ENCODE results near the gene CARD9. TPM values are rescaled to one million over a fixed set of nuclear protein-coding genes. Genes with fewer than 3 reads are reported as not detected.

CARD9 gene
- total RNA-seq, 5 donors from 2014 or later (not counting 1 experiment from before 2014, with no cell fraction given): 0.43 to 1.4 (median 0.76) TPM

DNA sequence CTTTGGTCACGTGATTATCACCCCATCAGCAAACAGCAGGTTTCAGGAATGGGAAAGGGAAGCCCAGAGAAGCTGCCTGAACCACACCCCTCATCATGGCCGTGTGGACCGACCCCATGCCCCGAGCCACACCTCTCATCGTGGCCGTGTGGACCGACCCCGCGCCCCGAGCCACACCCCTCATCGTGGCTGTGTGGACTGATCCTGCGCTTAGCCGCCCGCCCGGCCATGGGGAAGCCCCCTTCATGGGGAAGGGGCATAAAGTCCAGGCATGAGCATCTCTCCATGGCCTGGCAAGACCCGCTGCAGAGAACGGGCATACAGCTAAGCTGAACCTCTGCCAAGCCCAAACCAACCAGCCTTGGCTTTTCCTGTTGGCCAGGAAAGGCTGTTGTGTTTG lies 20.1 kb upstream of the CARD9 start:
- peaks cover under 1 to 80% of the 10 kb centered on the region in 2 donors for H3K36me3 ChIP-seq (ENCODE audit: control insufficient read depth in 2 of 2, extremely low read depth in 1 of 2, insufficient read depth in 1 of 2, low read length in 1 of 2)
- WGBS (ENCODE audit: insufficient coverage): 92% methylated on average over 8 of the region's 17 CpGs
- H3K4me3 ChIP-seq (ENCODE audit: control insufficient read depth in 1 of 2, extremely low read depth in 1 of 2, low read length in 1 of 2): no peak overlapping the region
- no peaks in the 10 kb centered on the region for H3K27me3 Mint-ChIP-seq
- peaks cover 39% of the 10 kb centered on the region for H3K36me3 Mint-ChIP-seq
- DNase-seq: no peak
- H3K4me3 Mint-ChIP-seq: no peak overlapping the region
- ATAC-seq (replicated peaks in 1 of 4): no peak
- no peaks in the 10 kb centered on the region for H3K9me3 ChIP-seq
- no peak overlapping the region for H3K27ac ChIP-seq (ENCODE audit: low read length)
- no peak overlapping the region for H3K27ac Mint-ChIP-seq
- CTCF ChIA-PET: no interaction called here
- peaks cover under 1 to 7% (median 6%) of the 10 kb centered on the region in 3 donors for H3K4me1 Mint-ChIP-seq
- H3K4me1 ChIP-seq (ENCODE audit: control insufficient read depth in 1 of 2, extremely low read depth in 1 of 2, insufficient read depth in 2 of 2, low read length in 2 of 2): peaks cover 0 to 4% of the 10 kb centered on the region in 2 experiments
- peaks cover 0 to 4% of the 10 kb centered on the region in 2 experiments for H3K27me3 ChIP-seq (replicated peaks in 1 of 2; ENCODE audit: control insufficient read depth in 2 of 2, extremely low read depth in 1 of 2, insufficient read depth in 2 of 2, low read length in 1 of 2)
- POLR2A ChIA-PET: interaction anchor here in 1 of 2 donors (0.5 kb wide), 2 partner anchors 12 to 23 kb away, joined by 3 to 4 read pairs; no protein-coding TSS in a partner anchor
- no peaks in the 10 kb centered on the region for H3K9me3 Mint-ChIP-seq

DNA sequence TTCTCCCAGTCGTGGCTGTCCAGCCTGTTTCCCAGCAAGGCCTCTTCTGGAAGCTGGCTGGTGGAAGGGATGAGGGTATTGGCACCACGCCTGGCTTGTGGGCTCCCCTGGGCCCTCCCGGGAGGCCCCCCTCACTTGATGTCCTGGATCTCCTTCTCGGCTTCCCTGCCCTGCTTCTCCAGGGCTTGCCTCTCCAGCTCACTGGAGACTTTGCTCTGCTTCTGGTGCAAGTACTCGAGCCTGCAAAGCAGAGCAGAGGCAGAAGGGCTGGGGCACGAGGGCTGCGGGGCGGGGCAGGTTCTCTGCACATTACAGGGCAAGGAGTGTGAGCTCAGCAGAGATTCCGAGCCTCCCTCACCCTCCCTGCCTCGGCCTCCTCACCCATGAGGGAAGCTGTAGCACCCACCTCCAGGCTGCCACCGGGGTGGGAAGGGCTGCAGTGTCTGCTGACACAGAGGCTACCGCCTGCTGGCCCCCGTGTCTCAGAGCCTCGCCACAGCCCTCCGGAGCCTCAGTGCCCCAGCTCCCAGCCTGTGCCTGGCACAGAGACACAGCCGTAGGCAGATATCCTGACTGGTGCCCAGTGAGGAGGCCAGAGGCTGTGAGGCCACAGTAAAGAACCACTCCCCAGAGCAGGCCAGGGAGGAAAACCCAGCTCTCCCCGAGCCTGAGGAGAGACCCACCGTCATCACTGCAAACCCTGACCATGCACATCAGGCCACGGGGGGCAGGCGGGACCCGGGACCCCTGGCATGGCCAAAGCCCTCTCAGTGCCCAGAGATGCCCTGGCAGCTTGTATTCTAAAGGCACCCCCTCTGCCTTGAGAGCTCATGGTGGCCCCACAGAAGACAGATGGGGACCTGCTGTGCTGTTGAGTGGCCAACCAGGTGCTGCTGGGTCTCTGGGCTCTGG lies 19.3 kb upstream of the CARD9 start:
- no peaks in the 10 kb centered on the region for H3K9me3 ChIP-seq
- H3K4me3 Mint-ChIP-seq: no peak overlapping the region
- no peaks in the 10 kb centered on the region for H3K4me1 ChIP-seq (ENCODE audit: control insufficient read depth in 1 of 2, extremely low read depth in 1 of 2, insufficient read depth in 2 of 2, low read length in 2 of 2)
- no peak for ATAC-seq (replicated peaks in 1 of 4)
- peaks cover 43% of the 10 kb centered on the region for H3K36me3 Mint-ChIP-seq
- POLR2A ChIA-PET: interaction anchor here in 1 of 2 donors (0.5 kb wide), 2 partner anchors 10 to 24 kb away, joined by 3 read pairs; no protein-coding TSS in a partner anchor
- H3K27me3 Mint-ChIP-seq: no peaks in the 10 kb centered on the region
- peaks cover 4 to 83% of the 10 kb centered on the region in 2 donors for H3K36me3 ChIP-seq (ENCODE audit: control insufficient read depth in 2 of 2, extremely low read depth in 1 of 2, insufficient read depth in 1 of 2, low read length in 1 of 2)
- CTCF ChIA-PET: no interaction called here
- H3K4me3 ChIP-seq (ENCODE audit: control insufficient read depth in 1 of 2, extremely low read depth in 1 of 2, low read length in 1 of 2): no peak overlapping the region
- WGBS (ENCODE audit: insufficient coverage): 93% methylated on average over 18 of the region's 21 CpGs
- no peak for DNase-seq
- no peaks in the 10 kb centered on the region for H3K9me3 Mint-ChIP-seq
- H3K27me3 ChIP-seq (replicated peaks in 1 of 2; ENCODE audit: control insufficient read depth in 2 of 2, extremely low read depth in 1 of 2, insufficient read depth in 2 of 2, low read length in 1 of 2): peaks cover 0 to 4% of the 10 kb centered on the region in 2 experiments
- H3K27ac ChIP-seq (ENCODE audit: low read length): no peak overlapping the region
- no peak overlapping the region for H3K27ac Mint-ChIP-seq
- H3K4me1 Mint-ChIP-seq: peaks cover 0 to 2% (median 2%) of the 10 kb centered on the region in 3 donors

DNA sequence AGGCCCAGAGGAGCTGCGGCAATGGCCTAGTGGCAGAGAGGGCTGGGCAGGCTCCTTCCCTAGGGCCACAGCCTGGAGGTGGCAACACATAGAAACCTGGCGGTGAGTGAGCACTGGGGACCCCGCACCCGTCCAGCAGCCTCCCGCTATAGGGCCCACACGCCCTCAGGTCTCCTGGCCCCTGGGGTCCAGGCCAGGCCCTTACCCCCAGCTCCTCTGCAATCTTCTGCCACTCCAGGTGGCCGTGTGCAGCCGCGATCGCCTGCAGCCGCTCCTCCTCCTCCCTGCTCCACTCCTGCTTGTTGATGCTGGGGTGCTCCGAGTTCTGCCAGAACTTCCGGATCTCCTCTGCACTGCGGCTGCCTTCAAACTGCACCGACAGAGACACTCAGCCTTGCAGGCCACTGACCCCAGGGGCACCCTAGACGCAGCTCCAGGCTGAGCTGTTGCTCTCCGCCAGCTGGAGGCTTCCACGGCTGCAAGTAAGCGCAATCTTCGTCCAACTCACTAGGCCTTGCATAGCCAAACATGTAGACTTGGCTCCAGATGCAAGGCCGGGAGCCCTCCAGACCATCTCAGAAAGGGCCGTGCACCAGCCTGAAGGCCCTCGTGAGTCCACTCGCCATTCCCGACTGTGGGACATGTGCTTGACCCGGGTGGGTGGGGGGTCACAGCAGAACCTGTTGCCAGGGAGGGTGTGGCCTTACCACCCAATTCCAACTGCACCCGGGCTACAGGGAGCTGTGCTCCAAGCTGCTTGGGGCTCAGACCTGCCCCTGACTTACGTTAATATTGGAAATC lies 18.5 kb upstream of the CARD9 start:
- ChIA-PET POLR2A (no interaction called here), CTCF (no interaction called here)
- Mint-ChIP-seq H3K36me3 (peaks cover 46% of the 10 kb centered on the region), H3K4me1 (no peaks in the 10 kb centered on the region), H3K4me3 (no peak overlapping the region), H3K27ac (no peak overlapping the region), H3K9me3 (no peaks in the 10 kb centered on the region), H3K27me3 (no peaks in the 10 kb centered on the region)
- H3K36me3 ChIP-seq (ENCODE audit: control insufficient read depth in 2 of 2, extremely low read depth in 1 of 2, insufficient read depth in 1 of 2, low read length in 1 of 2): peaks cover 4 to 85% of the 10 kb centered on the region in 2 donors
- DNase-seq (no peak), ATAC-seq (replicated peaks in 1 of 4) (no peak)
- H3K27ac ChIP-seq (ENCODE audit: low read length): no peak overlapping the region
- H3K4me3 ChIP-seq (ENCODE audit: control insufficient read depth in 1 of 2, extremely low read depth in 1 of 2, low read length in 1 of 2): no peak overlapping the region
- no peaks in the 10 kb centered on the region for H3K4me1 ChIP-seq (ENCODE audit: control insufficient read depth in 1 of 2, extremely low read depth in 1 of 2, insufficient read depth in 2 of 2, low read length in 2 of 2)
- WGBS (ENCODE audit: insufficient coverage): 97% methylated on average over 26 of the region's 28 CpGs
- H3K27me3 ChIP-seq (replicated peaks in 1 of 2; ENCODE audit: control insufficient read depth in 2 of 2, extremely low read depth in 1 of 2, insufficient read depth in 2 of 2, low read length in 1 of 2): peaks cover 0 to 4% of the 10 kb centered on the region in 2 experiments
- H3K9me3 ChIP-seq: no peaks in the 10 kb centered on the region

DNA sequence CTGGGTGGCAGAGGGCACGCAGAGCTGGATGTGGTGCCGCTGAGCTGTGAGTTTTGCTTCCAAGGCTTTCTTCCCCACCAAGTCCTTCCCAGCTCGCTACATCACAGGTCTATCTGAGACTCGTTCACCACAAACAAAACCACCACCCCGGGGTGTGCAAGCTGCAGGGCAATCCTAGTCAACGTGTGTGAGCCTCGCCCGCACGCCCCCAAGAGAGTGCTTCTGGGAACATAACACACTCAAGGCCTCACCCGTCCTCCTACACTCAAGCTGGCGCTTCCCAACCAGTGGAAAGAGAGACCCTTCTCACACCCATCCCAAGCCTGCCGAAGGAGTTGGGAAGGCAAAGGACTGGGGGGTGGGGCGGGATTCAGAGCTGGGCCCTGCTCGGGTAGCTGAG lies 15.9 kb upstream of the CARD9 start:
- H3K4me1 ChIP-seq (ENCODE audit: control insufficient read depth in 1 of 2, extremely low read depth in 1 of 2, insufficient read depth in 2 of 2, low read length in 2 of 2): peaks cover 5 to 15% of the 10 kb centered on the region in 2 experiments
- no peaks in the 10 kb centered on the region for H3K9me3 ChIP-seq
- ATAC-seq (replicated peaks in 1 of 4) (no peak), DNase-seq (no peak)
- no peak overlapping the region for H3K27ac Mint-ChIP-seq
- peaks cover 44% of the 10 kb centered on the region for H3K36me3 Mint-ChIP-seq
- no peak overlapping the region for H3K4me3 Mint-ChIP-seq
- CTCF ChIA-PET: no interaction called here
- no peak overlapping the region for H3K27ac ChIP-seq (ENCODE audit: low read length)
- H3K27me3 ChIP-seq (replicated peaks in 1 of 2; ENCODE audit: control insufficient read depth in 2 of 2, extremely low read depth in 1 of 2, insufficient read depth in 2 of 2, low read length in 1 of 2): no peaks in the 10 kb centered on the region
- H3K4me1 Mint-ChIP-seq: peaks cover 8 to 19% (median 18%) of the 10 kb centered on the region in 3 donors
- 44% methylated on average over 6 of the region's 14 CpGs for WGBS (ENCODE audit: insufficient coverage)
- no peaks in the 10 kb centered on the region for H3K27me3 Mint-ChIP-seq
- POLR2A ChIA-PET: no interaction called here
- peaks cover 4 to 64% of the 10 kb centered on the region in 2 donors for H3K36me3 ChIP-seq (ENCODE audit: control insufficient read depth in 2 of 2, extremely low read depth in 1 of 2, insufficient read depth in 1 of 2, low read length in 1 of 2)
- H3K9me3 Mint-ChIP-seq: no peaks in the 10 kb centered on the region
- no peak overlapping the region for H3K4me3 ChIP-seq (ENCODE audit: control insufficient read depth in 1 of 2, extremely low read depth in 1 of 2, low read length in 1 of 2)

DNA sequence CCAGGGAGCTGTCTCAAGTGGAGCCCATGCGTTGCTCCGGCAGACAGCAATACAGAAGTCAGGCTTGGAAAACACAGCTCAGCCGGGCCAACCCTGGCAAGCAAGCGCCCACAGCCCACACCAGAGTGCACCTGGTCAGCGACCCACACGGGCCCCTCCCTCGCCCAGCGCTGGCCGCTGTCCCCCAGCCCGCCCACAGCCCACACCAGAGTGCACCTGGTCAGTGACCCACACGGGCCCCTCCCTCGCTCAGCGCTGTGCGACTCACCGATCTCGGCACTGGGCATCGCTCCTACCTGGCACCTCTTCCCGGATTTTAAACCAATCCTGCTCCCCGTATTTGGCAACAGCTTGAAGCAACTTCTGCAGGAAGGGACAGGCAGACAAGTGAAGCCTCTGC lies 13.7 kb upstream of the CARD9 start:
- Mint-ChIP-seq H3K9me3 (no peaks in the 10 kb centered on the region), H3K27ac (no peak overlapping the region), H3K36me3 (peaks cover 49% of the 10 kb centered on the region), H3K4me1 (peaks cover 8 to 21% (median 20%) of the 10 kb centered on the region in 3 donors), H3K4me3 (no peak overlapping the region), H3K27me3 (no peaks in the 10 kb centered on the region)
- H3K27ac ChIP-seq (ENCODE audit: low read length): no peak overlapping the region
- no peak for ATAC-seq (replicated peaks in 1 of 4)
- peaks cover 8 to 64% of the 10 kb centered on the region in 2 donors for H3K36me3 ChIP-seq (ENCODE audit: control insufficient read depth in 2 of 2, extremely low read depth in 1 of 2, insufficient read depth in 1 of 2, low read length in 1 of 2)
- peaks cover 5 to 20% of the 10 kb centered on the region in 2 experiments for H3K4me1 ChIP-seq (ENCODE audit: control insufficient read depth in 1 of 2, extremely low read depth in 1 of 2, insufficient read depth in 2 of 2, low read length in 2 of 2)
- DNase-seq: no peak
- POLR2A ChIA-PET: no interaction called here
- CTCF ChIA-PET: no interaction called here
- no peaks in the 10 kb centered on the region for H3K27me3 ChIP-seq (replicated peaks in 1 of 2; ENCODE audit: control insufficient read depth in 2 of 2, extremely low read depth in 1 of 2, insufficient read depth in 2 of 2, low read length in 1 of 2)
- no peaks in the 10 kb centered on the region for H3K9me3 ChIP-seq
- WGBS (ENCODE audit: insufficient coverage): 96% methylated on average over 19 of the region's 19 CpGs
- H3K4me3 ChIP-seq (ENCODE audit: control insufficient read depth in 1 of 2, extremely low read depth in 1 of 2, low read length in 1 of 2): no peak overlapping the region

DNA sequence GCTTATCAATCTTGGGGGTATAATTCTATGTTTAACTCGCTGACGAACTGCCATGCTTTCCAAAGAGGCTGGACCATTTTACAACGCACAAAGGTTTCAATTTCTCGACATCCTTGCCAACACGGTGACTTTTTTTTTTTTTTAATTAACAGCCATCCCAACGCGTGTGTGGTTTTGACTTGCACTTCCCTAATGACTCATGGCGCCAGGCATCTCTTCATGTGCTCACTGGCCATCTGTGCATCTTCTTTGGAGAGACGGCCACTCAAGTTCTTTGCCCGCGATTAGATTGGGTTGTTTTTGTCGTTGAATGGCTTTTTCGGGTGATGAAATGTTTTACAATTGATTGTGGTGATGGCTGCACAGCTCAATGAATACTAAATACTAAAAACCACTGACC lies 12.5 kb upstream of the CARD9 start:
- WGBS (ENCODE audit: insufficient coverage): 50% methylated on average over 4 of the region's 13 CpGs
- no peak overlapping the region for H3K27ac Mint-ChIP-seq
- DNase-seq: no peak

More for the DNA sequence above, 12.5 kb upstream of the CARD9 start:
- Histone ChIP-seq H3K4me3 (ENCODE audit: control insufficient read depth in 1 of 2, extremely low read depth in 1 of 2, low read length in 1 of 2) (no peak overlapping the region), H3K27me3 (replicated peaks in 1 of 2; ENCODE audit: control insufficient read depth in 2 of 2, extremely low read depth in 1 of 2, insufficient read depth in 2 of 2, low read length in 1 of 2) (no peaks in the 10 kb centered on the region), H3K27ac (ENCODE audit: low read length) (no peak overlapping the region), H3K9me3 (no peaks in the 10 kb centered on the region), H3K36me3 (ENCODE audit: control insufficient read depth in 2 of 2, extremely low read depth in 1 of 2, insufficient read depth in 1 of 2, low read length in 1 of 2) (peaks cover 15 to 64% of the 10 kb centered on the region in 2 donors), H3K4me1 (ENCODE audit: control insufficient read depth in 1 of 2, extremely low read depth in 1 of 2, insufficient read depth in 2 of 2, low read length in 2 of 2) (peaks cover 5 to 20% of the 10 kb centered on the region in 2 experiments)
- ATAC-seq (replicated peaks in 1 of 4): no peak
- H3K36me3 Mint-ChIP-seq: peaks cover 42% of the 10 kb centered on the region
- POLR2A ChIA-PET: no interaction called here
- peaks cover 8 to 21% (median 20%) of the 10 kb centered on the region in 3 donors for H3K4me1 Mint-ChIP-seq
- no peaks in the 10 kb centered on the region for H3K27me3 Mint-ChIP-seq
- CTCF ChIA-PET: interaction anchor here in 1 of 2 donors (0.6 kb wide), 1 partner anchor 1121 kb away, joined by 5 read pairs; no protein-coding TSS in a partner anchor
- H3K9me3 Mint-ChIP-seq: no peaks in the 10 kb centered on the region
- no peak overlapping the region for H3K4me3 Mint-ChIP-seq
